ENCODE data around the gene ARL15.

The ARL15 gene

GRCh38 chr5:53970475-53970874 is 339.9 kb downstream of the ARL15 start:
- no peak for DNase-seq

GRCh38 chr5:53969176-53969730 is 341.1 kb downstream of the ARL15 start:
- no peak for DNase-seq

- DNase-seq = no peak
Measured at GRCh38 chr5:53965459-53965858, 344.9 kb downstream of the ARL15 start.

- no peak for DNase-seq
Measured at GRCh38 chr5:53963958-53964357, 346.4 kb downstream of the ARL15 start.

- DNase-seq = no peak
Measured at GRCh38 chr5:53962306-53962705, 348.1 kb downstream of the ARL15 start.

- DNase-seq = no peak
Measured at GRCh38 chr5:53956632-53957031, 353.7 kb downstream of the ARL15 start.

GRCh38 chr5:53956196-53956595 is 354.2 kb downstream of the ARL15 start:
- DNase-seq = no peak

- DNase-seq = no peak
Measured at GRCh38 chr5:53950621-53951020, 359.8 kb downstream of the ARL15 start.

- no peak for DNase-seq
Measured at GRCh38 chr5:53948598-53948997, 361.8 kb downstream of the ARL15 start.

- no peak for DNase-seq
Measured at GRCh38 chr5:53946405-53947100, 363.8 kb downstream of the ARL15 start.

- DNase-seq = no peak
Measured at GRCh38 chr5:53944981-53945380, 365.4 kb downstream of the ARL15 start.

GRCh38 chr5:53943938-53944337 is 366.4 kb downstream of the ARL15 start:
- DNase-seq = no peak

GRCh38 chr5:53942724-53943123 is 367.6 kb downstream of the ARL15 start:
- no peak for DNase-seq

GRCh38 chr5:53940921-53941320 is 369.5 kb downstream of the ARL15 start:
- no peak for DNase-seq

- no peak for DNase-seq
Measured at GRCh38 chr5:53937467-53937866, 372.9 kb downstream of the ARL15 start.

GRCh38 chr5:53936481-53937352 is 373.7 kb downstream of the ARL15 start:
- no peak for DNase-seq

- no peak for DNase-seq
Measured at GRCh38 chr5:53934151-53934820, 376.1 kb downstream of the ARL15 start.

GRCh38 chr5:53932351-53932750 is 378.0 kb downstream of the ARL15 start:
- DNase-seq = no peak

GRCh38 chr5:53930457-53930856 is 379.9 kb downstream of the ARL15 start:
- DNase-seq = no peak

- DNase-seq = no peak
Measured at GRCh38 chr5:53929570-53929969, 380.8 kb downstream of the ARL15 start.

GRCh38 chr5:53929152-53929551 is 381.2 kb downstream of the ARL15 start:
- DNase-seq = no peak

GRCh38 chr5:53928641-53929040 is 381.7 kb downstream of the ARL15 start:
- DNase-seq = no peak

- no peak for DNase-seq
Measured at GRCh38 chr5:53927668-53928247, 382.6 kb downstream of the ARL15 start.

Data from NCI-H2171 (cell line).